Neural cell (in vitro differentiated cells): Measurements from ENCODE around the gene KLHL35. TPM values are rescaled to one million over a fixed set of nuclear protein-coding genes. Genes with fewer than 3 reads are reported as not detected.

Source experiments
- H2AFZ ChIP-seq: fragments of 200-600, 300-800 bp; sonication (generic), shearing (Covaris generic); 2 replicates; pipeline ENCODE4 v1.6.0; 2014; ENCODE audit warnings: low read depth, mild to moderate bottlenecking, antibody characterized with exemption, low read length, moderate library complexity
- H3F3A ChIP-seq: fragments of 200-600 bp; shearing (Covaris generic); 2 replicates; pipeline ENCODE4 v1.6.1; 2016; ENCODE audit warnings: mild to moderate bottlenecking, moderate library complexity, mixed read lengths, antibody characterized with exemption, low read length; ENCODE audit not compliant: insufficient read depth, poor library complexity, severe bottlenecking
- H3K27ac ChIP-seq: fragments of 200-600, 300-800 bp; sonication (generic), shearing (Covaris generic); 2 replicates; pipeline ENCODE4 v1.5.1; 2014; ENCODE audit warnings: mild to moderate bottlenecking, low read length, moderate library complexity
- H3K27me3 ChIP-seq: fragments of 300-800, 200-600 bp; sonication (generic), shearing (Covaris generic); 2 replicates; pipeline ENCODE4 v1.6.0; 2014; ENCODE audit warnings: mild to moderate bottlenecking, low read depth, low read length, moderate library complexity; ENCODE audit not compliant: insufficient read depth
- H3K36me3 ChIP-seq: fragments of 300-800, 200-600 bp; sonication (generic), shearing (Covaris generic); 2 replicates; pipeline ENCODE4 v1.5.1; 2014; ENCODE audit warnings: mild to moderate bottlenecking, antibody characterized with exemption, low read length, moderate library complexity; ENCODE audit not compliant: insufficient read depth
- H3K4me2 ChIP-seq: fragments of 300-800, 200-600 bp; sonication (generic), shearing (Covaris generic); 2 replicates; pipeline ENCODE4 v1.6.0; 2014; ENCODE audit warnings: mild to moderate bottlenecking, low read length
- H3K4me3 ChIP-seq: fragments of 300-800, 200-600 bp; sonication (generic), shearing (Covaris generic); 2 replicates; pipeline ENCODE4 v1.5.1; 2014; ENCODE audit warnings: mild to moderate bottlenecking, low read length, moderate library complexity
- H3K79me2 ChIP-seq: fragments of 200-600 bp; shearing (Covaris generic); replicated peaks from 2 replicates; pipeline ENCODE4 v1.6.0; 2014; ENCODE audit warnings: mild to moderate bottlenecking, low read length, moderate library complexity; ENCODE audit not compliant: insufficient read depth
- H3K9ac ChIP-seq: fragments of 300-800, 200-600 bp; sonication (generic), shearing (Covaris generic); 2 replicates; pipeline ENCODE4 v1.6.1; 2016; ENCODE audit warnings: mild to moderate bottlenecking, low read length, mixed read lengths
- H3K9me2 ChIP-seq: fragments of 200-600 bp; shearing (Covaris generic); 2 replicates; pipeline ENCODE4 v1.6.1; 2016; ENCODE audit warnings: mild to moderate bottlenecking, low read length, mixed read lengths; ENCODE audit not compliant: insufficient read depth
- H3K9me3 ChIP-seq: fragments of 200-600, 300-800 bp; sonication (generic), shearing (Covaris generic); 2 replicates; pipeline ENCODE4 v1.6.1; 2016; ENCODE audit warnings: mild to moderate bottlenecking, mixed run types, low read length, moderate library complexity, mixed read lengths
- H4K20me1 ChIP-seq: fragments of 200-600 bp; shearing (Covaris generic); 2 replicates; pipeline ENCODE4 v1.6.1; 2016; ENCODE audit warnings: mild to moderate bottlenecking, mixed run types; ENCODE audit not compliant: insufficient read depth
- CTCF ChIP-seq: fragments of 450-650 bp; IDR thresholded peaks from 2 replicates; pipeline ENCODE4 v1.5.1; 2014; ENCODE audit warnings: antibody characterized with exemption, mild to moderate bottlenecking, moderate library complexity; ENCODE audit not compliant: poor library complexity, severe bottlenecking
- EP300 ChIP-seq: fragments of 450-650 bp; conservative IDR thresholded peaks from 2 replicates; pipeline ENCODE4 v1.6.1; 2014; ENCODE audit warnings: antibody characterized with exemption, mild to moderate bottlenecking, moderate library complexity; ENCODE audit not compliant: poor library complexity, severe bottlenecking
- MXI1 ChIP-seq: fragments of 450-650 bp; conservative IDR thresholded peaks from 2 replicates; pipeline ENCODE4 v1.6.1; 2014; ENCODE audit warnings: antibody characterized with exemption, mild to moderate bottlenecking; ENCODE audit not compliant: poor library complexity, severe bottlenecking
- POLR2AphosphoS5 ChIP-seq: IDR thresholded peaks from 2 replicates; pipeline ENCODE4 v1.6.1; 2012
- RAD21 ChIP-seq: fragments of 450-650 bp; conservative IDR thresholded peaks from 2 replicates; pipeline ENCODE4 v1.6.1; 2014; ENCODE audit warnings: antibody characterized with exemption, mild to moderate bottlenecking, moderate library complexity
- REST ChIP-seq: IDR thresholded peaks from 2 replicates; pipeline ENCODE4 v1.6.1; 2012; ENCODE audit warnings: borderline replicate concordance
- SMC3 ChIP-seq: fragments of 450-650 bp; conservative IDR thresholded peaks from 2 replicates; pipeline ENCODE4 v1.6.1; 2014; ENCODE audit warnings: antibody characterized with exemption, mild to moderate bottlenecking, moderate library complexity; ENCODE audit not compliant: poor library complexity
- TAF1 ChIP-seq: IDR thresholded peaks from 2 replicates; pipeline ENCODE4 v1.6.1; 2012; ENCODE audit warnings: low read depth
- polyA plus RNA-seq: library from polyadenylated mRNA; depleted of rRNA; stranded (reverse); fragments of >200 nt; gene quantifications from 2 replicates; pipeline ENCODE4 v1.2.3, GENCODE V29; 2014

The KLHL35 gene
- polyA plus RNA-seq, 1 donor from 2014 or later: 17.0 TPM

GRCh38 chr11:75384438-75385080 is 48.4 kb downstream of the KLHL35 start:
- peak; percentile 95 for TF ChIP-seq CTCF
- TF ChIP-seq EP300: no peak
- peak; percentile 87 for TF ChIP-seq SMC3
- TF ChIP-seq RAD21: peak; percentile 93
- Histone ChIP-seq H3K27me3 (no peaks in the 10 kb centered on the region), H3K36me3 (no peaks in the 10 kb centered on the region), H3K9me2 (no peaks in the 10 kb centered on the region), H3F3A (no peaks in the 10 kb centered on the region), H3K9ac (no peak overlapping the region), H3K9me3 (no peaks in the 10 kb centered on the region), H4K20me1 (no peaks in the 10 kb centered on the region), H2AFZ (no peak overlapping the region), H3K4me2 (no peak overlapping the region), H3K27ac (no peak overlapping the region), H3K4me3 (no peak overlapping the region), H3K79me2 (no peaks in the 10 kb centered on the region)

GRCh38 chr11:75383246-75383645 is 49.8 kb downstream of the KLHL35 start:
- no peaks in the 10 kb centered on the region for H3F3A ChIP-seq
- H3K9me3 ChIP-seq: no peaks in the 10 kb centered on the region
- H4K20me1 ChIP-seq: no peaks in the 10 kb centered on the region
- no peak for TF ChIP-seq EP300
- TF ChIP-seq RAD21: no peak
- no peak for TF ChIP-seq CTCF
- TF ChIP-seq TAF1: no peak
- no peak for TF ChIP-seq REST
- no peak for TF ChIP-seq MXI1
- no peak for TF ChIP-seq POLR2AphosphoS5
- H3K9ac ChIP-seq: no peak overlapping the region
- no peak overlapping the region for H3K4me3 ChIP-seq
- H3K36me3 ChIP-seq: no peaks in the 10 kb centered on the region
- no peak overlapping the region for H3K4me2 ChIP-seq
- no peak overlapping the region for H3K27ac ChIP-seq
- H3K79me2 ChIP-seq: no peaks in the 10 kb centered on the region
- no peaks in the 10 kb centered on the region for H3K27me3 ChIP-seq
- no peak overlapping the region for H2AFZ ChIP-seq
- H3K9me2 ChIP-seq: no peaks in the 10 kb centered on the region
